Measurements from ENCODE around the gene WDR64.
A peak's percentile ranks its signal among the peaks of the same experiment; 100 is the strongest.
"Not testable (repeated sequence)": the region's sequence is repeated elsewhere in the genome, so short reads cannot be mapped to it uniquely, and the experiment has no call there.

Gene WDR64

GRCh38 chr1:241825581-241825980 is 173.5 kb downstream of the WDR64 start:
- no peak for TF ChIP-seq CTCF (IDR thresholded peaks at IDR 0.05; ENCODE audit: low read depth, low read length)
- H3K4me3 ChIP-seq (ENCODE audit: low read depth, low read length): no peak overlapping the region

GRCh38 chr1:241826613-241827012 is 174.5 kb downstream of the WDR64 start:
- not testable (repeated sequence) for H3K4me3 ChIP-seq (ENCODE audit: low read depth, low read length)

- no peak overlapping the region for H3K4me3 ChIP-seq (ENCODE audit: low read depth, low read length)
- no peak for TF ChIP-seq CTCF (IDR thresholded peaks at IDR 0.05; ENCODE audit: low read depth, low read length)
Measured at GRCh38 chr1:241827264-241827663, 175.2 kb downstream of the WDR64 start.

GRCh38 chr1:241828463-241829021 is 176.5 kb downstream of the WDR64 start:
- TF ChIP-seq CTCF (IDR thresholded peaks at IDR 0.05; ENCODE audit: low read depth, low read length): no peak
- H3K4me3 ChIP-seq (ENCODE audit: low read depth, low read length): no peak overlapping the region

GRCh38 chr1:241829468-241829867 is 177.4 kb downstream of the WDR64 start:
- no peak overlapping the region for H3K4me3 ChIP-seq (ENCODE audit: low read depth, low read length)
- no peak for TF ChIP-seq CTCF (IDR thresholded peaks at IDR 0.05; ENCODE audit: low read depth, low read length)

GRCh38 chr1:241834733-241835377 is 182.8 kb downstream of the WDR64 start:
- TF ChIP-seq CTCF (IDR thresholded peaks at IDR 0.05; ENCODE audit: low read depth, low read length): peak; percentile 66
- H3K4me3 ChIP-seq (ENCODE audit: low read depth, low read length): no peak overlapping the region

- H3K4me3 ChIP-seq (ENCODE audit: low read depth, low read length): no peak overlapping the region
- no peak for TF ChIP-seq CTCF (IDR thresholded peaks at IDR 0.05; ENCODE audit: low read depth, low read length)
Measured at GRCh38 chr1:241836941-241837340, 184.9 kb downstream of the WDR64 start.

- TF ChIP-seq CTCF (IDR thresholded peaks at IDR 0.05; ENCODE audit: low read depth, low read length): no peak
- H3K4me3 ChIP-seq (ENCODE audit: low read depth, low read length): no peak overlapping the region
Measured at GRCh38 chr1:241837416-241837815, 185.3 kb downstream of the WDR64 start.
